Effector memory CD4-positive, alpha-beta T cell (primary cell): ENCODE results near the gene PKHD1.

Experiments
- DNase-seq, 3 donors: peaks; one replicate each; pipeline ENCODE4 v3.0.0-alpha.2; 2020
- H3K27ac ChIP-seq: 2 replicates; pipeline ENCODE4 v1.7.0; 2013; ENCODE audit warnings: mild to moderate bottlenecking, low read length, moderate library complexity; ENCODE audit not compliant: insufficient read depth, poor library complexity, severe bottlenecking
- H3K27me3 ChIP-seq: replicated peaks from 2 replicates; pipeline ENCODE4 v1.7.0; 2013; ENCODE audit warnings: mild to moderate bottlenecking, low read length; ENCODE audit not compliant: insufficient read depth, control insufficient read depth, poor library complexity, severe bottlenecking
- H3K36me3 ChIP-seq: 2 replicates; pipeline ENCODE4 v1.7.0; 2013; ENCODE audit warnings: mild to moderate bottlenecking, low read length, moderate library complexity; ENCODE audit not compliant: control insufficient read depth, insufficient read depth
- H3K4me1 ChIP-seq: 2 replicates; pipeline ENCODE4 v1.7.0; 2013; ENCODE audit warnings: low read length, mild to moderate bottlenecking; ENCODE audit not compliant: control insufficient read depth, insufficient read depth, poor library complexity, severe bottlenecking
- H3K4me3 ChIP-seq: 2 replicates; pipeline ENCODE4 v1.7.0; 2013; ENCODE audit warnings: low read length, low read depth, mild to moderate bottlenecking; ENCODE audit not compliant: insufficient read depth, poor library complexity, severe bottlenecking
- H3K9me3 ChIP-seq: 2 replicates; pipeline ENCODE4 v1.7.0; 2013; ENCODE audit warnings: mild to moderate bottlenecking, low read length, moderate library complexity; ENCODE audit not compliant: control insufficient read depth

PKHD1 gene

GRCh38 chr6:51706086-51706485 is 381.3 kb downstream of the PKHD1 start:
- Histone ChIP-seq H3K27me3 (no peaks in the 10 kb centered on the region), H3K36me3 (no peaks in the 10 kb centered on the region), H3K9me3 (no peaks in the 10 kb centered on the region), H3K27ac (no peak overlapping the region), H3K4me3 (no peak overlapping the region), H3K4me1 (no peaks in the 10 kb centered on the region)
- no peak for DNase-seq

GRCh38 chr6:51704932-51705540 is 382.4 kb downstream of the PKHD1 start:
- H3K36me3 ChIP-seq: no peaks in the 10 kb centered on the region
- H3K27me3 ChIP-seq: no peaks in the 10 kb centered on the region
- H3K4me3 ChIP-seq: no peak overlapping the region
- DNase-seq: no peak
- no peak overlapping the region for H3K27ac ChIP-seq
- H3K9me3 ChIP-seq: no peaks in the 10 kb centered on the region
- no peaks in the 10 kb centered on the region for H3K4me1 ChIP-seq

- no peaks in the 10 kb centered on the region for H3K9me3 ChIP-seq
- no peak overlapping the region for H3K27ac ChIP-seq
- H3K4me3 ChIP-seq: no peak overlapping the region
- DNase-seq: no peak
- H3K4me1 ChIP-seq: no peaks in the 10 kb centered on the region
- no peaks in the 10 kb centered on the region for H3K36me3 ChIP-seq
- no peaks in the 10 kb centered on the region for H3K27me3 ChIP-seq
These were observed 384.6 kb downstream of the PKHD1 start for GRCh38 chr6:51702851-51703250.

GRCh38 chr6:51684603-51685002 is 402.8 kb downstream of the PKHD1 start:
- DNase-seq: no peak
- H3K36me3 ChIP-seq: no peaks in the 10 kb centered on the region
- no peaks in the 10 kb centered on the region for H3K9me3 ChIP-seq
- H3K27ac ChIP-seq: no peak overlapping the region
- no peaks in the 10 kb centered on the region for H3K4me1 ChIP-seq
- no peaks in the 10 kb centered on the region for H3K27me3 ChIP-seq
- no peak overlapping the region for H3K4me3 ChIP-seq

GRCh38 chr6:51684038-51684437 is 403.4 kb downstream of the PKHD1 start:
- Histone ChIP-seq H3K4me3 (no peak overlapping the region), H3K4me1 (no peaks in the 10 kb centered on the region)
- DNase-seq: no peak

GRCh38 chr6:51678905-51679620 is 408.4 kb downstream of the PKHD1 start:
- Histone ChIP-seq H3K36me3 (no peaks in the 10 kb centered on the region), H3K27me3 (no peaks in the 10 kb centered on the region), H3K4me1 (no peaks in the 10 kb centered on the region), H3K4me3 (no peak overlapping the region), H3K27ac (no peak overlapping the region), H3K9me3 (no peaks in the 10 kb centered on the region)
- DNase-seq: no peak

More at GRCh38 chr6:51684038-51684437, 403.4 kb downstream of the PKHD1 start:
- Histone ChIP-seq H3K9me3 (no peaks in the 10 kb centered on the region), H3K27me3 (no peaks in the 10 kb centered on the region), H3K27ac (no peak overlapping the region), H3K36me3 (no peaks in the 10 kb centered on the region)

GRCh38 chr6:51678274-51678673 is 409.1 kb downstream of the PKHD1 start:
- Histone ChIP-seq H3K4me3 (no peak overlapping the region), H3K27me3 (no peaks in the 10 kb centered on the region), H3K36me3 (no peaks in the 10 kb centered on the region), H3K9me3 (no peaks in the 10 kb centered on the region), H3K27ac (no peak overlapping the region), H3K4me1 (no peaks in the 10 kb centered on the region)
- DNase-seq: no peak

GRCh38 chr6:51675922-51676275 is 411.5 kb downstream of the PKHD1 start:
- no peak for DNase-seq
- Histone ChIP-seq H3K36me3 (no peaks in the 10 kb centered on the region), H3K27ac (no peak overlapping the region), H3K9me3 (no peaks in the 10 kb centered on the region), H3K4me1 (no peaks in the 10 kb centered on the region), H3K27me3 (no peaks in the 10 kb centered on the region), H3K4me3 (no peak overlapping the region)

- DNase-seq: no peak
- no peaks in the 10 kb centered on the region for H3K9me3 ChIP-seq
- no peaks in the 10 kb centered on the region for H3K36me3 ChIP-seq
- no peak overlapping the region for H3K27ac ChIP-seq
- H3K27me3 ChIP-seq: no peaks in the 10 kb centered on the region
- no peak overlapping the region for H3K4me3 ChIP-seq
- no peaks in the 10 kb centered on the region for H3K4me1 ChIP-seq
These were observed 412.1 kb downstream of the PKHD1 start for GRCh38 chr6:51675020-51675921.

GRCh38 chr6:51663525-51663924 is 423.9 kb downstream of the PKHD1 start:
- Histone ChIP-seq H3K9me3 (no peaks in the 10 kb centered on the region), H3K4me3 (no peak overlapping the region), H3K4me1 (no peaks in the 10 kb centered on the region), H3K36me3 (no peaks in the 10 kb centered on the region), H3K27me3 (no peaks in the 10 kb centered on the region), H3K27ac (no peak overlapping the region)
- DNase-seq: no peak
